ENCODE measurements around the gene FAM98B. TPM values are rescaled to one million over a fixed set of nuclear protein-coding genes. Genes with fewer than 3 reads are reported as not detected.

FAM98B gene
- total and polyA plus RNA-seq, 2 of the 13 experiments (the other 11 are each of a cell fraction or from before 2014, with no cell fraction given) = 3.7 to 4.7 TPM

DNA sequence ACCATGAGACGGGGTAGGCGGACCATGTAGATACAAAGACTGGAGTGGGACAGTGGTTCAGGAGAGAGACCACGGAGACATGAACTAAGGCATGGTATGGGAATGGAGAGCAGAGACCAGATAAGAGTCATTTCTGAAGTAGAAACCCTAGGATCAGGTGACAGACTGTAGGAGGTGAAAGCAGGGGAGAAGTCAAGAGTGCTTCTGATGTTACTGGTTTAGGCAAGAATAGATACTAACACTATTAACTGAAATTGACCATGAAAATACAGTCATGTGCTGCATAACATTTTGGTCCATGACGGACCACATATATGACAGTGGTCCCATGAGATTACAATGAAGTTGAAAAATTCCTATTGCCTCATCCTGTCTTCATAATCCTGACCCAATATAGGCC, 69.0 kb downstream of the FAM98B start (continued):
- TF ChIP-seq, protein P1, sequence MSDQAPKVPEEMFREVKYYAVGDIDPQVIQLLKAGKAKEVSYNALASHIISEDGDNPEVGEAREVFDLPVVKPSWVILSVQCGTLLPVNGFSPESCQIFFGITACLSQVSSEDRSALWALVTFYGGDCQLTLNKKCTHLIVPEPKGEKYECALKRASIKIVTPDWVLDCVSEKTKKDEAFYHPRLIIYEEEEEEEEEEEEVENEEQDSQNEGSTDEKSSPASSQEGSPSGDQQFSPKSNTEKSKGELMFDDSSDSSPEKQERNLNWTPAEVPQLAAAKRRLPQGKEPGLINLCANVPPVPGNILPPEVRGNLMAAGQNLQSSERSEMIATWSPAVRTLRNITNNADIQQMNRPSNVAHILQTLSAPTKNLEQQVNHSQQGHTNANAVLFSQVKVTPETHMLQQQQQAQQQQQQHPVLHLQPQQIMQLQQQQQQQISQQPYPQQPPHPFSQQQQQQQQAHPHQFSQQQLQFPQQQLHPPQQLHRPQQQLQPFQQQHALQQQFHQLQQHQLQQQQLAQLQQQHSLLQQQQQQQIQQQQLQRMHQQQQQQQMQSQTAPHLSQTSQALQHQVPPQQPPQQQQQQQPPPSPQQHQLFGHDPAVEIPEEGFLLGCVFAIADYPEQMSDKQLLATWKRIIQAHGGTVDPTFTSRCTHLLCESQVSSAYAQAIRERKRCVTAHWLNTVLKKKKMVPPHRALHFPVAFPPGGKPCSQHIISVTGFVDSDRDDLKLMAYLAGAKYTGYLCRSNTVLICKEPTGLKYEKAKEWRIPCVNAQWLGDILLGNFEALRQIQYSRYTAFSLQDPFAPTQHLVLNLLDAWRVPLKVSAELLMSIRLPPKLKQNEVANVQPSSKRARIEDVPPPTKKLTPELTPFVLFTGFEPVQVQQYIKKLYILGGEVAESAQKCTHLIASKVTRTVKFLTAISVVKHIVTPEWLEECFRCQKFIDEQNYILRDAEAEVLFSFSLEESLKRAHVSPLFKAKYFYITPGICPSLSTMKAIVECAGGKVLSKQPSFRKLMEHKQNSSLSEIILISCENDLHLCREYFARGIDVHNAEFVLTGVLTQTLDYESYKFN (CRISPR knock-in tag; conservative IDR thresholded peaks at IDR 0.05) = no peak
- TF ChIP-seq, protein P2, sequence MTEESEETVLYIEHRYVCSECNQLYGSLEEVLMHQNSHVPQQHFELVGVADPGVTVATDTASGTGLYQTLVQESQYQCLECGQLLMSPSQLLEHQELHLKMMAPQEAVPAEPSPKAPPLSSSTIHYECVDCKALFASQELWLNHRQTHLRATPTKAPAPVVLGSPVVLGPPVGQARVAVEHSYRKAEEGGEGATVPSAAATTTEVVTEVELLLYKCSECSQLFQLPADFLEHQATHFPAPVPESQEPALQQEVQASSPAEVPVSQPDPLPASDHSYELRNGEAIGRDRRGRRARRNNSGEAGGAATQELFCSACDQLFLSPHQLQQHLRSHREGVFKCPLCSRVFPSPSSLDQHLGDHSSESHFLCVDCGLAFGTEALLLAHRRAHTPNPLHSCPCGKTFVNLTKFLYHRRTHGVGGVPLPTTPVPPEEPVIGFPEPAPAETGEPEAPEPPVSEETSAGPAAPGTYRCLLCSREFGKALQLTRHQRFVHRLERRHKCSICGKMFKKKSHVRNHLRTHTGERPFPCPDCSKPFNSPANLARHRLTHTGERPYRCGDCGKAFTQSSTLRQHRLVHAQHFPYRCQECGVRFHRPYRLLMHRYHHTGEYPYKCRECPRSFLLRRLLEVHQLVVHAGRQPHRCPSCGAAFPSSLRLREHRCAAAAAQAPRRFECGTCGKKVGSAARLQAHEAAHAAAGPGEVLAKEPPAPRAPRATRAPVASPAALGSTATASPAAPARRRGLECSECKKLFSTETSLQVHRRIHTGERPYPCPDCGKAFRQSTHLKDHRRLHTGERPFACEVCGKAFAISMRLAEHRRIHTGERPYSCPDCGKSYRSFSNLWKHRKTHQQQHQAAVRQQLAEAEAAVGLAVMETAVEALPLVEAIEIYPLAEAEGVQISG (CRISPR knock-in tag; IDR thresholded peaks at IDR 0.05) = no peak
- no peak for TF ChIP-seq ZNF75D (CRISPR knock-in tag; IDR thresholded peaks at IDR 0.05; ENCODE audit: borderline replicate concordance)

DNA sequence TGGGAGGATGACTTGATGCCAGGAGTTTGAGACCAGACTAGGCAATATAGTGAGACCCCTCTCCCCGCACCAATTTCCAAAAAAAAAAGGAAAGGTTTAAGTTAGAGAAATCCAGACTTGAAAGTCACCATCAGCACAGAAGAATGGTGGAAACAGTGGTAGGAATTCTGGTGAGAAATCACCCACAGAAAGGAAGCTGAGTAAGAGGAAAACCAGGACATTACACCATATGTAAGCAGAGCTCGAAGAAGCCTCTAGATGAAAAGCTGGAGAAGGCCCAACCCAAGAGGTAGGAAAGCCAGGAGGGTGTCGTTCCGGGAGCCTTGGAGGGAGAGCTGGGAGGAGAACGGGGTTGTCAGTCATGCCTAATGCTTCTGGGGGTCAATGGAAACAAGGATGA, 70.2 kb downstream of the FAM98B start:
- Histone ChIP-seq H2AFZ (ENCODE audit: low read length) (no peak overlapping the region), H3K4me2 (ENCODE audit: low read depth, low read length) (no peak overlapping the region), H3K36me3 (replicated peaks in 1 of 2; ENCODE audit: control insufficient read depth in 1 of 2, insufficient read depth in 2 of 2, low read length in 2 of 2) (no peaks in the 10 kb centered on the region), H3K79me2 (ENCODE audit: insufficient read depth, low read length) (no peaks in the 10 kb centered on the region), H3K4me3 (replicated peaks in 1 of 3; ENCODE audit: insufficient read depth in 1 of 3, low read depth in 2 of 3, low read length in 3 of 3) (no peak overlapping the region), H3K27me3 (ENCODE audit: control insufficient read depth in 1 of 2, insufficient read depth in 2 of 2, low read length in 2 of 2) (peaks cover 2 to 7% of the 10 kb centered on the region in 2 experiments; a peak in 2 of 5 replicates), H3K9me3 (ENCODE audit: low read length) (no peaks in the 10 kb centered on the region), H3K27ac (ENCODE audit: extremely low read length, insufficient read depth, low read length) (no peak overlapping the region), H3K9ac (ENCODE audit: insufficient read depth, low read depth, low read length) (no peak overlapping the region), H4K20me1 (ENCODE audit: insufficient read depth, low read length) (no peaks in the 10 kb centered on the region), H3K4me1 (ENCODE audit: insufficient read depth, low read length) (no peaks in the 10 kb centered on the region)
- no peak for FAIRE-seq
- BruUV-seq (replicated peaks) = no TSS peak
- CTCF ChIA-PET (ENCODE audit: low intra/inter-chr PET ratio, low total read pairs) = no interaction called here
- POLR2A ChIA-PET = no interaction called here
- no peak for ATAC-seq
- DNase-seq (ENCODE audit: low spot score) = no peak
- in situ Hi-C loops (cut with HindIII; ENCODE audit: extremely low pct_ligation_motif_present, low pct_unique_long_range_greater_than_20kb) (no loop called here), intact Hi-C loops (cut with micrococcal nuclease; ENCODE audit: unreplicated experiment) (no loop called here)
- WGBS (ENCODE audit: low lambda C conversion rate) = 2% methylated on average over 5 of the region's 5 CpGs
- TF ChIP-seq, protein P3, sequence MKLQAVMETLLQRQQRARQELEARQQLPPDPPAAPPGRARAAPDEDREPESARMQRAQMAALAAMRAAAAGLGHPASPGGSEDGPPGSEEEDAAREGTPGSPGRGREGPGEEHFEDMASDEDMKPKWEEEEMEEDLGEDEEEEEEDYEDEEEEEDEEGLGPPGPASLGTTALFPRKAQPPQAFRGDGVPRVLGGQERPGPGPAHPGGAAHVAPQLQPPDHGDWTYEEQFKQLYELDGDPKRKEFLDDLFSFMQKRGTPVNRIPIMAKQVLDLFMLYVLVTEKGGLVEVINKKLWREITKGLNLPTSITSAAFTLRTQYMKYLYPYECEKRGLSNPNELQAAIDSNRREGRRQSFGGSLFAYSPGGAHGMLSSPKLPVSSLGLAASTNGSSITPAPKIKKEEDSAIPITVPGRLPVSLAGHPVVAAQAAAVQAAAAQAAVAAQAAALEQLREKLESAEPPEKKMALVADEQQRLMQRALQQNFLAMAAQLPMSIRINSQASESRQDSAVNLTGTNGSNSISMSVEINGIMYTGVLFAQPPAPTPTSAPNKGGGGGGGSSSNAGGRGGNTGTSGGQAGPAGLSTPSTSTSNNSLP (IDR thresholded peaks at IDR 0.05; ENCODE audit: low read depth, low read length) = no peak
- TF ChIP-seq, protein P4, sequence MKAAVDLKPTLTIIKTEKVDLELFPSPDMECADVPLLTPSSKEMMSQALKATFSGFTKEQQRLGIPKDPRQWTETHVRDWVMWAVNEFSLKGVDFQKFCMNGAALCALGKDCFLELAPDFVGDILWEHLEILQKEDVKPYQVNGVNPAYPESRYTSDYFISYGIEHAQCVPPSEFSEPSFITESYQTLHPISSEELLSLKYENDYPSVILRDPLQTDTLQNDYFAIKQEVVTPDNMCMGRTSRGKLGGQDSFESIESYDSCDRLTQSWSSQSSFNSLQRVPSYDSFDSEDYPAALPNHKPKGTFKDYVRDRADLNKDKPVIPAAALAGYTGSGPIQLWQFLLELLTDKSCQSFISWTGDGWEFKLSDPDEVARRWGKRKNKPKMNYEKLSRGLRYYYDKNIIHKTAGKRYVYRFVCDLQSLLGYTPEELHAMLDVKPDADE (CRISPR knock-in tag; IDR thresholded peaks at IDR 0.05) = no peak
- no peak for TF ChIP-seq ZMAT3 (CRISPR knock-in tag; conservative IDR thresholded peaks at IDR 0.05)
